ENCODE data around the gene MAP4K4. TPM values are rescaled to one million over a fixed set of nuclear protein-coding genes. Genes with fewer than 3 reads are reported as not detected.

Gene MAP4K4
- total and polyA plus RNA-seq, 8 donors: 9.6 to 71.6 (median 23.8) TPM

- DNase-seq: no peak
- 48 to 72% (median 60%) methylated on average over 3 of the region's 3 CpGs for WGBS, 5 donors
- Histone ChIP-seq H3K27me3 (no peaks in the 10 kb centered on the region), H3K4me1 (peaks cover 12 to 77% (median 41%) of the 10 kb centered on the region in 4 donors), H3K9me3 (no peaks in the 10 kb centered on the region), H3K36me3 (no peaks in the 10 kb centered on the region), H3K4me3 (no peak overlapping the region), H3K27ac (no peak overlapping the region)
- TF ChIP-seq EP300 (IDR thresholded peaks at IDR 0.05) (no peak), POLR2A (IDR thresholded peaks at IDR 0.05) (no peak), POLR2AphosphoS5 (IDR thresholded peaks at IDR 0.05) (no peak)
- TF ChIP-seq, protein P1, sequence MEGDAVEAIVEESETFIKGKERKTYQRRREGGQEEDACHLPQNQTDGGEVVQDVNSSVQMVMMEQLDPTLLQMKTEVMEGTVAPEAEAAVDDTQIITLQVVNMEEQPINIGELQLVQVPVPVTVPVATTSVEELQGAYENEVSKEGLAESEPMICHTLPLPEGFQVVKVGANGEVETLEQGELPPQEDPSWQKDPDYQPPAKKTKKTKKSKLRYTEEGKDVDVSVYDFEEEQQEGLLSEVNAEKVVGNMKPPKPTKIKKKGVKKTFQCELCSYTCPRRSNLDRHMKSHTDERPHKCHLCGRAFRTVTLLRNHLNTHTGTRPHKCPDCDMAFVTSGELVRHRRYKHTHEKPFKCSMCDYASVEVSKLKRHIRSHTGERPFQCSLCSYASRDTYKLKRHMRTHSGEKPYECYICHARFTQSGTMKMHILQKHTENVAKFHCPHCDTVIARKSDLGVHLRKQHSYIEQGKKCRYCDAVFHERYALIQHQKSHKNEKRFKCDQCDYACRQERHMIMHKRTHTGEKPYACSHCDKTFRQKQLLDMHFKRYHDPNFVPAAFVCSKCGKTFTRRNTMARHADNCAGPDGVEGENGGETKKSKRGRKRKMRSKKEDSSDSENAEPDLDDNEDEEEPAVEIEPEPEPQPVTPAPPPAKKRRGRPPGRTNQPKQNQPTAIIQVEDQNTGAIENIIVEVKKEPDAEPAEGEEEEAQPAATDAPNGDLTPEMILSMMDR (IDR thresholded peaks at IDR 0.05): no peak
- intact Hi-C loops (cut with DNase I; ENCODE audit: low total_unique reads): no loop called here
Measured at GRCh38 chr2:101724125-101724474, 26.6 kb downstream of the MAP4K4 start.

- Histone ChIP-seq H3K4me3 (no peak overlapping the region), H3K4me1 (peaks cover 12 to 77% (median 48%) of the 10 kb centered on the region in 4 donors), H3K27me3 (no peaks in the 10 kb centered on the region), H3K27ac (no peak overlapping the region), H3K9me3 (no peaks in the 10 kb centered on the region), H3K36me3 (no peaks in the 10 kb centered on the region)
- 83 to 90% (median 84%) methylated on average over 3 of the region's 3 CpGs for WGBS, 5 donors
- DNase-seq: no peak
- TF ChIP-seq, protein P1 (IDR thresholded peaks at IDR 0.05): no peak
- TF ChIP-seq POLR2AphosphoS5 (IDR thresholded peaks at IDR 0.05) (no peak), EP300 (IDR thresholded peaks at IDR 0.05) (no peak), POLR2A (IDR thresholded peaks at IDR 0.05) (no peak)
- intact Hi-C loops (cut with DNase I; ENCODE audit: low total_unique reads): no loop called here
Measured at GRCh38 chr2:101725038-101725437, 27.5 kb downstream of the MAP4K4 start.

- no peak overlapping the region for H3K27ac ChIP-seq
- H3K4me3 ChIP-seq: no peak overlapping the region
- H3K9me3 ChIP-seq: no peaks in the 10 kb centered on the region
- TF ChIP-seq, protein P1 (IDR thresholded peaks at IDR 0.05): no peak
- TF ChIP-seq POLR2A (IDR thresholded peaks at IDR 0.05) (no peak), EP300 (IDR thresholded peaks at IDR 0.05) (no peak), POLR2AphosphoS5 (IDR thresholded peaks at IDR 0.05) (no peak)
- 67 to 85% (median 75%) methylated on average over 5 of the region's 5 CpGs for whole genome bisulfite sequencing, 5 donors
- intact Hi-C loops (cut with DNase I; ENCODE audit: low total_unique reads): no loop called here
- H3K27me3 ChIP-seq: no peaks in the 10 kb centered on the region
- no peak for DNase-seq
- peaks cover 12 to 81% (median 50%) of the 10 kb centered on the region in 4 donors for H3K4me1 ChIP-seq
- H3K36me3 ChIP-seq: no peaks in the 10 kb centered on the region
Measured at GRCh38 chr2:101725515-101726192, 28.1 kb downstream of the MAP4K4 start.

GRCh38 chr2:101728865-101729264 lies 31.4 kb downstream of the MAP4K4 start:
- H3K4me1 ChIP-seq: peaks cover 16 to 77% (median 48%) of the 10 kb centered on the region in 4 donors
- H3K4me3 ChIP-seq: no peak overlapping the region
- H3K27me3 ChIP-seq: no peaks in the 10 kb centered on the region
- intact Hi-C loops (cut with DNase I; ENCODE audit: low total_unique reads): no loop called here
- no peaks in the 10 kb centered on the region for H3K36me3 ChIP-seq
- WGBS, 5 donors: 50 to 68% (median 61%) methylated on average over 1 of the region's 1 CpG
- no peaks in the 10 kb centered on the region for H3K9me3 ChIP-seq
- no peak overlapping the region for H3K27ac ChIP-seq
- DNase-seq: no peak
- TF ChIP-seq EP300 (IDR thresholded peaks at IDR 0.05) (no peak), POLR2AphosphoS5 (IDR thresholded peaks at IDR 0.05) (no peak), POLR2A (IDR thresholded peaks at IDR 0.05) (no peak)

Measured in stomach (tissue), 9 donors.